GM18858 (cell line): Measurements from ENCODE around the gene IGSF9.

Experiments
- ATAC-seq: cut with Tn5 transposase; IDR thresholded peaks from one replicate; pipeline ENCODE4 v1.9.1; 2021; ENCODE audit not compliant: unreplicated experiment

IGSF9 gene

GRCh38 chr1:159934136-159935039, 11.0 kb downstream of the IGSF9 start:
- no peak for ATAC-seq

DNA sequence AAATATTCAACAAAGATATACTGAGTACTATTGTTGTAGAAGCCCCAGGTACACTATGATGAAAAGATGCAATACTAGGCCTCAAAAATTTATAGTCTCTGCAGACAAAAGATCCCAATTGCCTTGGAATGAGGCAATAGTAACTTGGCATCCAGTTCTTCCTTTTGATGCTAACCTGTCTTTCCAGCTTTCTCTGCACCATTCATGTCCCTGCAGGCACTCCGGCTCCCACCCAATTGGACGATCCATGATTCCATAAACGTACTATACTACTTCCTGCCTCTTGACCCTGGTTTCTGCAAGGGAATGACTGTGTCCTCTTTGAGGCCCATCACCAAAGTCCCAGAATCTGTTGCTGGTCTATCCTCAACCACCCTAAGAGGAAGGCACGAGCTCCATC, 12.1 kb downstream of the IGSF9 start:
- no peak for ATAC-seq

GRCh38 chr1:159932296-159933285, 12.8 kb downstream of the IGSF9 start:
- ATAC-seq = no peak

- no peak for ATAC-seq
Observed at GRCh38 chr1:159931795-159932173, 13.6 kb downstream of the IGSF9 start.

GRCh38 chr1:159931101-159931794, 14.2 kb downstream of the IGSF9 start:
- ATAC-seq = no peak

GRCh38 chr1:159930634-159931033, 14.8 kb downstream of the IGSF9 start:
- no peak for ATAC-seq

DNA sequence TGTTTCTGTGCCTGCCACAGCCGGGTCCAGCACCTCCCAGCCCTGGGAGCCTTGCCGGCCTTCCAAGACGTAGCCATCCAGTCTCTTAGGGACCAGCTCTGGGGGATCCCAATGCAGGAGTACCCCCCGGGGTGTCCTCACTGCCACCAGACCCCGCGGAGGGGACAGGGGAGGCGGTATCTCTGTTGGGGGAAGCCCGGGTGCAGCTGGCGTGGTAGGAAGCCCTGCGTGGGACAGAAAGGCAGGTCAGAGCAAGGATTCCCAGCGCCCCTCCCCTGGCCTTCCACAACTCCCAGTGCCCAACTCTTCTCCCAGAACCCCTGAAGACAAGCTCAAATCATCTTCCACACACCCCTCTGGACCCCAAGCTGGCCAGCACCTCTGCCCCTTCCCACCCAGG, 15.2 kb downstream of the IGSF9 start:
- no peak for ATAC-seq

DNA sequence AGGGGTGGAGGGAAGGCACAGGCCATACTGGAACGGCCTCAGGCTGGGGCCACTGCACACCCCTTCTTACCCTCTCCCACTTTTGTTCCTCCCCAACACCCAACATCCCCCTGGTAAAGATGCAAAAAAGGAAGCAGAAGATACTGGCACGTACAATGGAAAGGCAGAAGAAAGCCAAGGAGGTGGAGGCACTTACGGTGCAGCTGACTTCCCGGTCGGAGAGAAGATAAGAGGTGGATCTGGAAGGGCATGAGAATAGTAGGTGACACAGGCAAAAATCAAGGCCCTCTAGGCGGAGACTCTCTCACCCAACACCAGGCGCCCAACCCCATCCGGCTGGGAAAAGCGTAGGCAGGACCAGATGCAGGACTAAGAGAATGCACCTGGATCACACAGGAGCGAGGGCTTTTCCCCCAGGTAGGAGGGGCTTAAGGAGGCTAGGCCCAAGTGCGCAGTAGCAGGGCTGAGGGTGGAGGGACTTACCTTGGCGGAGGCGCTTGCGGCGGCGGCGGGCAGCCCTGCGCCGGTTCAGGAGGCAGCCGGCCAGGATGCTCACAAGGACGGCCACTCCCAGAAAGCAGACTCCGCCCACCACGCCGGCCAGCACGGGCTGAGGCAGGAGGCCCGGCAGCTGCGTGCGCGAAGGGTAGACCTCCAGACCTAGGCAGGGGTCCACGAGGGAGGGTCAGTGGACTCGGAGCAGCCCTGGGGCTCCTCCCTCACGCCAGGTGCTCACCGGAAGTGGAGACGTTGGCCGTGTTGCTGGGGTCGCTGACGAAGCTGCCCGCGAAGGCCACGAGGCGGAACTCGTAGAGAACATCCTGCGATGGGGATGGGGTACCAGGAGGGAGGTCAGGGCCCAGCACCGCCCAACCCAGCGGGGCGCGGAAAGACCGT, 16.0 kb downstream of the IGSF9 start:
- no peak for ATAC-seq

DNA sequence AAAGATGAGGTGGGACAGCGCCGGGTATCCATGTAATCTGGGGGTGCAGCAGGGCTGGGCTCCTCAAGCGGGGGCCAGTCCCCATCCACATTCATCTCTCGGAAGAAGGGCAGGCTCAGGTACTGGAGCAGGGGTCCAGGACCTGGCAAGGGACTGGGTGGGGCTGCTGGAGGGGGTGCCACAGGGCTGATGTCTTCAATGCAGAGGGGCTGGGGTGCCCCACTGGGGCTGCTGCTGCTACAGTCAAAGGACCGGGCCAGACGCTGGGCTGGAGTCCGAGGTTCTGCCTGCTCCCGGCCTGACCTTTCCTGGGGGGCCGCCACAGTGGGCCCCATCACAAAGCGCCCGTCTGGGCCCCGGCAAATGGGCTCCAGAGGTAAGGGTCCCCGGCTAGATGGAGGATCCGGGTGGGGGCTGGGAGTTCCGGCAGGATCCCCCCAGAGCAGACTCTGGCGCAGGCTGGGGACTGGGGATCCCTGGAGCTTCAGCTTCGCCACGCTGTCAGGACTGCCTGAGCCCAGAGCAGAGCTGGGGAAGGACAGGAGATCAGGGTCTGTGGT, 16.8 kb downstream of the IGSF9 start:
- ATAC-seq = no peak

DNA sequence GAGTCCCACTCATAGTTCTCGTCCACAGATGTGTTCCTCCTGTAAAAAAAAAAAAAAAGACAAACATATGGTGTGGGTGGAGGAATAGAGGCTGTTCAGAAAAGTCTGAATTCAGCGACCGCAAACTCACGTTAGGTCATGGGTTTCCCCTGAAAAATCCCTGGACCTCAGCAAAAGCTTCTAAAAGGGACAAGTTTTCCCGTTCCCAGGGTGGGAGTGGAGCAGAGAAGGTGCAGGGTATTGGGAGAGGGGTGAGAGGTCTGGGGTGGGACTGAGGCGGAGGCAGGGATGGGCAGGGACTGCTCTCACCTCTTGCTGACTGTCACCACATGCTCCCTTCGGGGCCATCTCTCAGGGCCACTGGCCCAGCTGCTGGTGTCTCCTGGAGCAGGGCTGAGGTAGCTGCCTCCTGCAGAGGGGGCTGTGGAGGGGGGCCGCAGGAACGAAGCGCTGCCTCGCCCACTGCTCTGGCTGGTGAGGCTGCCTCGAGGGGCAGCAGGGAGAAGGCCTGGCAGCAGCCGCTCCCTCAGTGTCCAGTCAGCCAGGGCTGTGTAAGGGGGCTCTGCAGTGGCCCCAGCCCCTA, 17.5 kb downstream of the IGSF9 start:
- no peak for ATAC-seq

- no peak for ATAC-seq
Observed at GRCh38 chr1:159927211-159927848, 18.1 kb downstream of the IGSF9 start.

GRCh38 chr1:159925719-159926078, 19.7 kb downstream of the IGSF9 start:
- ATAC-seq = peak; percentile 1

GRCh38 chr1:159924791-159925718, 20.4 kb downstream of the IGSF9 start, which contains the start of gene TAGLN2:
Gene TAGLN2, minus strand, starts transcription at chr1:159925507. Its CDS starts 4,998 bp downstream, at chr1:159920509.
- ATAC-seq = peak; percentile 57

- ATAC-seq = no peak
Observed at GRCh38 chr1:159924025-159924790, 21.2 kb downstream of the IGSF9 start.

- ATAC-seq = peak; percentile 18
Observed at GRCh38 chr1:159923203-159924024, 22.0 kb downstream of the IGSF9 start.

- ATAC-seq = no peak
Observed at GRCh38 chr1:159922511-159923202, 22.8 kb downstream of the IGSF9 start.
